PC-3 (cell line): ENCODE data around the gene DLST. TPM values are rescaled to one million over a fixed set of nuclear protein-coding genes. Genes with fewer than 3 reads are reported as not detected.

Experiments
- ATAC-seq: fragments of 200-7000 bp; cut with Tn5 transposase; 2 replicates; pipeline ENCODE4 v1.9.1; 2020; ENCODE audit warnings: mild to moderate bottlenecking, moderate library complexity
- BruUV-seq: library from RNA; stranded (reverse); fragments of 400-500 nt; replicated peaks from 2 replicates; lab custom pipeline; 2021; lab: Mats Ljungman, UMichigan
- CTCF ChIA-PET: fragments of 300-600 bp; sonication (Branson Sonifier 250); formaldehyde crosslinking; loops from one replicate; lab custom pipeline; 2022; ENCODE audit warnings: antibody characterized with exemption; lab: Charles Lee
- POLR2A ChIA-PET: fragments of 300-600 bp; sonication (Branson Sonifier 250); formaldehyde crosslinking; loops from one replicate; lab custom pipeline; 2022; ENCODE audit warnings: antibody characterized with exemption; ENCODE audit not compliant: unreplicated experiment; lab: Charles Lee
- DNase-seq: peaks from one replicate; pipeline ENCODE4 v3.0.0-alpha.2; 2015
- H2AFZ ChIP-seq: fragments of 300-600 bp; sonication (generic); 2 replicates; pipeline ENCODE4 v1.6.0; 2016; ENCODE audit warnings: antibody characterized with exemption, low read length
- H3F3A ChIP-seq: fragments of 300-600 bp; sonication (generic); one replicate; pipeline ENCODE4 v1.6.0; 2017; ENCODE audit warnings: antibody characterized with exemption, low read length, control low read depth, mild to moderate bottlenecking; ENCODE audit not compliant: unreplicated experiment
- H3K27ac ChIP-seq: fragments of 300-600 bp; sonication (generic); 2 replicates; pipeline ENCODE4 v1.5.1; 2016; ENCODE audit warnings: mild to moderate bottlenecking, low read length
- H3K27me3 ChIP-seq: fragments of 300-600 bp; sonication (generic); 2 replicates; pipeline ENCODE4 v1.6.1; 2016; ENCODE audit warnings: low read length, mixed read lengths
- H3K36me3 ChIP-seq: fragments of 300-600 bp; sonication (generic); 2 replicates; pipeline ENCODE4 v1.6.1; 2016; ENCODE audit warnings: low read depth, mixed run types, low read length, mixed read lengths
- H3K4me1 ChIP-seq: fragments of 300-600 bp; sonication (generic); 2 replicates; pipeline ENCODE4 v1.5.1; 2016; ENCODE audit warnings: low read length; ENCODE audit not compliant: insufficient read depth
- H3K4me2 ChIP-seq: fragments of 300-600 bp; sonication (generic); 2 replicates; pipeline ENCODE4 v1.6.0; 2016; ENCODE audit warnings: low read length
- H3K4me3 ChIP-seq: fragments of 300-600 bp; sonication (generic); 2 replicates; pipeline ENCODE4 v1.5.1; 2016; ENCODE audit warnings: mild to moderate bottlenecking, low read length, mixed read lengths
- H3K79me2 ChIP-seq: fragments of 300-600 bp; sonication (generic); 2 replicates; pipeline ENCODE4 v1.6.1; 2017; ENCODE audit warnings: low read length, mixed read lengths
- H3K9ac ChIP-seq: fragments of 300-600 bp; sonication (generic); 2 replicates; pipeline ENCODE4 v1.6.0; 2016; ENCODE audit warnings: mild to moderate bottlenecking, low read length
- H3K9me2 ChIP-seq: fragments of 300-600 bp; sonication (generic); replicated peaks from 2 replicates; pipeline ENCODE4 v1.6.1; 2016; ENCODE audit warnings: mixed run types, low read length, mixed read lengths
- H3K9me3 ChIP-seq: fragments of 300-600 bp; sonication (generic); 2 replicates; pipeline ENCODE4 v1.6.1; 2016; ENCODE audit warnings: low read length, mixed read lengths
- H4K20me1 ChIP-seq: fragments of 300-600 bp; sonication (generic); 2 replicates; pipeline ENCODE4 v1.6.1; 2016; ENCODE audit warnings: low read length, mixed read lengths
- CTCF ChIP-seq: fragments of 300-600 bp; sonication (generic); conservative IDR thresholded peaks from 2 replicates; pipeline ENCODE4 v1.5.1; 2017; ENCODE audit warnings: antibody characterized with exemption, low read depth, mild to moderate bottlenecking, low read length
- EZH2 ChIP-seq: fragments of 300-600 bp; sonication (generic); IDR thresholded peaks from one replicate; pipeline ENCODE4 v1.6.1; 2017; ENCODE audit warnings: antibody characterized with exemption, mild to moderate bottlenecking, low read length; ENCODE audit not compliant: unreplicated experiment
- EZH2phosphoT487 ChIP-seq: fragments of 300-600 bp; sonication (generic); IDR thresholded peaks from 2 replicates; pipeline ENCODE4 v1.6.1; 2018; ENCODE audit warnings: mild to moderate bottlenecking, antibody characterized with exemption, low read length, borderline replicate concordance
- intact Hi-C: fragments of 100-400 bp; cut with micrococcal nuclease; formaldehyde crosslinking; loops from 2 replicates; pipeline ENCODE4 v1.9.0; 2023
- total RNA-seq: library from RNA; depleted of rRNA; stranded (reverse); fragments of >200 nt; gene quantifications from 2 replicates; pipeline ENCODE4 v1.2.3, GENCODE V29; 2014

The DLST gene
- total RNA-seq, 1 experiment from 2014 or later, result 56.9 TPM

GRCh38 chr14:74909911-74910310 is 28.2 kb downstream of the DLST start:
- TF ChIP-seq EZH2, result no peak
- TF ChIP-seq EZH2phosphoT487, result no peak
- no peak for TF ChIP-seq CTCF
- intact Hi-C loops, result no loop called here
- CTCF ChIA-PET, result no interaction called here

GRCh38 chr14:74910556-74910955 is 28.8 kb downstream of the DLST start:
- H3K4me1 ChIP-seq, result no peaks in the 10 kb centered on the region
- no peaks in the 10 kb centered on the region for H3K36me3 ChIP-seq
- H3F3A ChIP-seq, result no peaks in the 10 kb centered on the region
- CTCF ChIA-PET, result no interaction called here
- POLR2A ChIA-PET, result no interaction called here
- intact Hi-C loops, result no loop called here
- no peak overlapping the region for H3K4me2 ChIP-seq
- H2AFZ ChIP-seq, result no peak overlapping the region
- H3K9ac ChIP-seq, result no peak overlapping the region
- no peaks in the 10 kb centered on the region for H4K20me1 ChIP-seq
- H3K9me2 ChIP-seq, result no peaks in the 10 kb centered on the region
- H3K79me2 ChIP-seq, result no peaks in the 10 kb centered on the region
- no peak for TF ChIP-seq CTCF
- no peak for TF ChIP-seq EZH2
- TF ChIP-seq EZH2phosphoT487, result no peak
- H3K9me3 ChIP-seq, result no peaks in the 10 kb centered on the region
- H3K27me3 ChIP-seq, result no peaks in the 10 kb centered on the region
- ATAC-seq (no peak), DNase-seq (no peak)
- no TSS peak for BruUV-seq
- H3K27ac ChIP-seq, result no peak overlapping the region
- no peak overlapping the region for H3K4me3 ChIP-seq

More at GRCh38 chr14:74909911-74910310, 28.2 kb downstream of the DLST start:
- Histone ChIP-seq H2AFZ (no peak overlapping the region), H3F3A (no peaks in the 10 kb centered on the region), H3K9ac (no peak overlapping the region), H3K36me3 (no peaks in the 10 kb centered on the region), H3K79me2 (no peaks in the 10 kb centered on the region), H3K9me3 (no peaks in the 10 kb centered on the region), H3K27ac (no peak overlapping the region), H3K4me1 (no peaks in the 10 kb centered on the region), H3K27me3 (no peaks in the 10 kb centered on the region), H4K20me1 (no peaks in the 10 kb centered on the region), H3K9me2 (no peaks in the 10 kb centered on the region), H3K4me3 (no peak overlapping the region), H3K4me2 (no peak overlapping the region)
- ATAC-seq (no peak), DNase-seq (no peak)
- POLR2A ChIA-PET, result no interaction called here
- BruUV-seq, result no TSS peak

GRCh38 chr14:74911221-74911620 is 29.5 kb downstream of the DLST start:
- BruUV-seq, result no TSS peak
- no peak overlapping the region for H3K4me2 ChIP-seq

More at GRCh38 chr14:74911221-74911620, 29.5 kb downstream of the DLST start:
- ATAC-seq, result no peak
- no peaks in the 10 kb centered on the region for H3K27me3 ChIP-seq
- POLR2A ChIA-PET, result no interaction called here
- intact Hi-C loops, result no loop called here
- no peaks in the 10 kb centered on the region for H3K9me2 ChIP-seq
- no peaks in the 10 kb centered on the region for H3K79me2 ChIP-seq
- H3F3A ChIP-seq, result no peaks in the 10 kb centered on the region
- no peak overlapping the region for H2AFZ ChIP-seq
- DNase-seq, result no peak
- CTCF ChIA-PET, result no interaction called here
- no peaks in the 10 kb centered on the region for H3K36me3 ChIP-seq
- no peak overlapping the region for H3K9ac ChIP-seq
- H3K27ac ChIP-seq, result no peak overlapping the region
- no peaks in the 10 kb centered on the region for H3K9me3 ChIP-seq
- TF ChIP-seq EZH2 (no peak), CTCF (no peak), EZH2phosphoT487 (no peak)
- no peaks in the 10 kb centered on the region for H3K4me1 ChIP-seq
- H4K20me1 ChIP-seq, result no peaks in the 10 kb centered on the region
- no peak overlapping the region for H3K4me3 ChIP-seq
